Mesenchymal stem cell (in vitro differentiated cells and primary cell): ENCODE measurements around the gene ULK4.
A peak's percentile ranks its signal among the peaks of the same experiment; 100 is the strongest.

ENCODE experiments used
- DNase-seq: peaks from one replicate; pipeline ENCODE4 v3.0.0-alpha.2; 2013
- H2AFZ ChIP-seq: one replicate; pipeline ENCODE4 v1.6.1; 2013; ENCODE audit warnings: low read depth, mild to moderate bottlenecking, control low read depth, inconsistent platforms, low read length, moderate library complexity
- H2AK5ac ChIP-seq: 2 replicates; pipeline ENCODE4 v1.6.1; 2013; ENCODE audit warnings: low read length, moderate library complexity, mild to moderate bottlenecking, inconsistent platforms; ENCODE audit not compliant: severe bottlenecking
- H2BK120ac ChIP-seq: one replicate; pipeline ENCODE4 v1.6.1; 2013; ENCODE audit warnings: low read depth, mild to moderate bottlenecking, inconsistent platforms, low read length, moderate library complexity
- H2BK12ac ChIP-seq, 2 experiments: one replicate each; pipeline ENCODE4 v1.6.1; 2013; ENCODE audit warnings: inconsistent platforms in 2 of 2, low read length in 2 of 2, mild to moderate bottlenecking in 2 of 2, moderate library complexity in 2 of 2, control low read depth in 1 of 2
- H2BK15ac ChIP-seq: one replicate; pipeline ENCODE4 v1.6.1; 2013; ENCODE audit warnings: mild to moderate bottlenecking, low read depth, inconsistent platforms; ENCODE audit not compliant: poor library complexity, severe bottlenecking
- H2BK5ac ChIP-seq: 2 replicates; pipeline ENCODE4 v1.6.1; 2013; ENCODE audit warnings: low read depth, mild to moderate bottlenecking, low read length, control low read depth, inconsistent platforms; ENCODE audit not compliant: poor library complexity, severe bottlenecking
- H3K14ac ChIP-seq, 2 experiments: one replicate each; pipeline ENCODE4 v1.6.1; 2013; ENCODE audit warnings: inconsistent platforms in 2 of 2, low read length in 2 of 2, control low read depth in 1 of 2, mild to moderate bottlenecking in 1 of 2, moderate library complexity in 1 of 2
- H3K18ac ChIP-seq, 2 experiments: one replicate each; pipeline ENCODE4 v1.6.1; 2013; ENCODE audit warnings: inconsistent platforms in 2 of 2, low read length in 2 of 2, control low read depth in 1 of 2, low read depth in 1 of 2, mild to moderate bottlenecking in 1 of 2
- H3K23ac ChIP-seq, 2 experiments: one replicate each; pipeline ENCODE4 v1.6.1; 2013; ENCODE audit warnings: inconsistent platforms in 2 of 2, low read length in 2 of 2, mild to moderate bottlenecking in 2 of 2, moderate library complexity in 2 of 2, control low read depth in 1 of 2
- H3K27ac ChIP-seq: 2 replicates; pipeline ENCODE4 v1.5.1; 2013; ENCODE audit warnings: mild to moderate bottlenecking, moderate library complexity, low read length, control low read depth, inconsistent platforms; ENCODE audit not compliant: poor library complexity, severe bottlenecking
- H3K27me3 ChIP-seq, 2 experiments: 2 replicates each; pipeline versions ENCODE4 v1.6.1 to v1.7.0; 2013; ENCODE audit warnings: low read length in 2 of 2, mild to moderate bottlenecking in 2 of 2, moderate library complexity in 2 of 2, control low read depth in 1 of 2, inconsistent platforms in 1 of 2; ENCODE audit not compliant: control insufficient read depth in 1 of 2, insufficient read depth in 1 of 2
- H3K36me3 ChIP-seq, 2 experiments: 2 replicates each; pipeline versions ENCODE4 v1.6.1 to v1.7.0; 2013; ENCODE audit warnings: low read length in 2 of 2, control low read depth in 1 of 2, inconsistent platforms in 1 of 2, low read depth in 1 of 2, mild to moderate bottlenecking in 1 of 2; ENCODE audit not compliant: insufficient read depth in 2 of 2, control insufficient read depth in 1 of 2
- H3K4ac ChIP-seq, 2 experiments: one replicate each; pipeline ENCODE4 v1.6.1; 2013; ENCODE audit warnings: inconsistent platforms in 2 of 2, low read length in 2 of 2, mild to moderate bottlenecking in 2 of 2, moderate library complexity in 2 of 2, control low read depth in 1 of 2, low read depth in 1 of 2
- H3K4me1 ChIP-seq: 2 replicates; pipeline ENCODE4 v1.6.1; 2013; ENCODE audit warnings: low read depth, low read length, control low read depth; ENCODE audit not compliant: control insufficient read depth, insufficient read depth
- H3K4me2 ChIP-seq: 2 replicates; pipeline ENCODE4 v1.6.1; 2013; ENCODE audit warnings: low read length, mild to moderate bottlenecking, inconsistent platforms; ENCODE audit not compliant: poor library complexity, severe bottlenecking
- H3K4me3 ChIP-seq, 2 experiments: 2 replicates each; pipeline versions ENCODE4 v1.5.1 to v1.7.0; 2013; ENCODE audit warnings: low read length in 2 of 2, mild to moderate bottlenecking in 2 of 2, control low read depth in 1 of 2, low read depth in 1 of 2; ENCODE audit not compliant: insufficient read depth in 1 of 2
- H3K79me1 ChIP-seq: replicated peaks from 2 replicates; pipeline ENCODE4 v1.6.1; 2013; ENCODE audit warnings: mild to moderate bottlenecking, control low read depth, low read length, inconsistent platforms; ENCODE audit not compliant: poor library complexity, severe bottlenecking
- H3K9ac ChIP-seq: 2 replicates; pipeline ENCODE4 v1.7.0; 2013; ENCODE audit warnings: mild to moderate bottlenecking, low read length, moderate library complexity
- H3K9me3 ChIP-seq: 2 replicates; pipeline ENCODE4 v1.7.0; 2013; ENCODE audit warnings: mild to moderate bottlenecking, low read length; ENCODE audit not compliant: control insufficient read depth
- H4K8ac ChIP-seq: one replicate; pipeline ENCODE4 v1.6.1; 2013; ENCODE audit warnings: inconsistent platforms, mild to moderate bottlenecking, low read length, moderate library complexity
- H4K91ac ChIP-seq: one replicate; pipeline ENCODE4 v1.6.1; 2013; ENCODE audit warnings: mild to moderate bottlenecking, low read length, inconsistent platforms
- WGBS: methylation state at CpG from one replicate; pipeline ENCODE4 v1.1.7; 2013; ENCODE audit warnings: mixed read lengths; 5-methylcytosine and 5-hydroxymethylcytosine counted together

The ULK4 gene

GRCh38 chr3:41338276-41338675 lies 623.6 kb downstream of the ULK4 start:
- no peak overlapping the region for H3K4ac ChIP-seq
- H2BK12ac ChIP-seq = no peak overlapping the region
- no peak overlapping the region for H4K8ac ChIP-seq
- H4K91ac ChIP-seq = no peak overlapping the region
- H3K27ac ChIP-seq = no peak overlapping the region
- H3K18ac ChIP-seq = no peak overlapping the region
- H3K23ac ChIP-seq = no peak overlapping the region
- H2AK5ac ChIP-seq = no peak overlapping the region
- H3K4me1 ChIP-seq = no peaks in the 10 kb centered on the region
- no peak overlapping the region for H3K4me2 ChIP-seq
- H3K9me3 ChIP-seq = no peaks in the 10 kb centered on the region
- H3K36me3 ChIP-seq = no peaks in the 10 kb centered on the region
- H3K4me3 ChIP-seq = no peak overlapping the region
- H2BK120ac ChIP-seq = no peak overlapping the region
- WGBS = 64% methylated on average over 1 of the region's 1 CpG
- H2BK5ac ChIP-seq = no peak overlapping the region
- H3K14ac ChIP-seq = no peak overlapping the region
- H3K79me1 ChIP-seq = no peaks in the 10 kb centered on the region
- no peaks in the 10 kb centered on the region for H3K27me3 ChIP-seq
- no peak overlapping the region for H2BK15ac ChIP-seq
- H2AFZ ChIP-seq = no peak overlapping the region
- no peak for DNase-seq
- no peak overlapping the region for H3K9ac ChIP-seq

- Histone ChIP-seq H3K4ac (no peak overlapping the region), H2BK5ac (no peak overlapping the region), H3K4me3 (no peak overlapping the region), H3K9me3 (no peaks in the 10 kb centered on the region), H3K36me3 (no peaks in the 10 kb centered on the region), H3K4me2 (no peak overlapping the region), H3K23ac (no peak overlapping the region), H4K8ac (no peak overlapping the region), H3K18ac (no peak overlapping the region), H3K9ac (no peak overlapping the region), H2BK12ac (no peak overlapping the region), H3K27ac (no peak overlapping the region), H3K27me3 (no peaks in the 10 kb centered on the region), H3K79me1 (no peaks in the 10 kb centered on the region), H4K91ac (no peak overlapping the region), H2AK5ac (no peak overlapping the region), H2BK120ac (no peak overlapping the region), H2AFZ (no peak overlapping the region), H3K4me1 (peaks cover 1% of the 10 kb centered on the region), H2BK15ac (no peak overlapping the region), H3K14ac (no peak overlapping the region)
- no peak for DNase-seq
- 67% methylated on average over 2 of the region's 2 CpGs for WGBS
Observed at GRCh38 chr3:41334426-41334825, 627.5 kb downstream of the ULK4 start.

DNA sequence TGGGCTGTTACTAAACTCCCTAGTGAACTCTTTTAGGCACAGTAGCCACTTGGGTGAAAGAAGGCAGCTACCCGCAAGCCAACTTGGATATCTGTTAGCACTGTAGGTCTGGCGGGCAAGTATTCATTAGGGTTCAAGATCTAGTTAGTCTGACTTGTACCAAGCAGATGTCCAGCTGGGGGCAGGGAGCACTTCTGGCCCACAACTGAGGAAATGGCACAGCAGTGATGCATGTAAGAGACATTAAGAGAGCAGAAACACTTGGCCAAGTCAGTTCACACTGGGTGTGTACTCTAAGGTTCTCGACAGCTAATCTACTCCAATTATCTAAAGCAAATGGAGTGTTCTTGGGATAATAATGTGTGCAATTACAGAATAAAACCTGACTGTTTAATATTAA lies 630.9 kb downstream of the ULK4 start:
- peak; percentile 9 for DNase-seq
- H3K36me3 ChIP-seq = no peaks in the 10 kb centered on the region
- H3K4ac ChIP-seq = no peak overlapping the region
- H2BK12ac ChIP-seq = no peak overlapping the region
- H3K4me3 ChIP-seq = no peak overlapping the region
- H3K23ac ChIP-seq = no peak overlapping the region
- H2BK15ac ChIP-seq = no peak overlapping the region
- no peaks in the 10 kb centered on the region for H3K79me1 ChIP-seq
- no peaks in the 10 kb centered on the region for H3K9me3 ChIP-seq
- H3K18ac ChIP-seq = no peak overlapping the region
- no peak overlapping the region for H2BK120ac ChIP-seq
- H3K9ac ChIP-seq = no peak overlapping the region
- no peak overlapping the region for H2AFZ ChIP-seq
- H3K4me1 ChIP-seq = peaks cover 1% of the 10 kb centered on the region
- no peak overlapping the region for H4K91ac ChIP-seq
- H3K27ac ChIP-seq = no peak overlapping the region
- no peaks in the 10 kb centered on the region for H3K27me3 ChIP-seq
- no peak overlapping the region for H3K14ac ChIP-seq
- H3K4me2 ChIP-seq = no peak overlapping the region
- H2BK5ac ChIP-seq = no peak overlapping the region
- H2AK5ac ChIP-seq = no peak overlapping the region
- WGBS = 95% methylated on average over 2 of the region's 3 CpGs
- H4K8ac ChIP-seq = no peak overlapping the region

GRCh38 chr3:41330465-41330864 lies 631.4 kb downstream of the ULK4 start:
- H3K27me3 ChIP-seq = no peaks in the 10 kb centered on the region
- H3K4ac ChIP-seq = no peak overlapping the region
- H2BK12ac ChIP-seq = no peak overlapping the region
- no CpG with 5 or more reads among the region's 1 CpG for WGBS
- no peak overlapping the region for H2BK5ac ChIP-seq
- no peak overlapping the region for H4K91ac ChIP-seq
- no peak overlapping the region for H2AK5ac ChIP-seq
- no peak overlapping the region for H3K23ac ChIP-seq
- H3K9ac ChIP-seq = no peak overlapping the region
- H3K4me2 ChIP-seq = no peak overlapping the region
- no peak overlapping the region for H3K14ac ChIP-seq
- DNase-seq = peak; percentile 85
- no peak overlapping the region for H4K8ac ChIP-seq
- no peaks in the 10 kb centered on the region for H3K36me3 ChIP-seq
- no peak overlapping the region for H2BK15ac ChIP-seq
- H3K79me1 ChIP-seq = no peaks in the 10 kb centered on the region
- no peak overlapping the region for H2AFZ ChIP-seq
- no peak overlapping the region for H2BK120ac ChIP-seq
- H3K9me3 ChIP-seq = no peaks in the 10 kb centered on the region
- no peak overlapping the region for H3K27ac ChIP-seq
- peaks cover 1% of the 10 kb centered on the region for H3K4me1 ChIP-seq
- no peak overlapping the region for H3K4me3 ChIP-seq
- no peak overlapping the region for H3K18ac ChIP-seq
